HG03095 (cell line): ENCODE data around the gene NFYC.

ENCODE experiments used
- ATAC-seq: cut with Tn5 transposase; IDR thresholded peaks from one replicate; pipeline ENCODE4 v1.9.1; 2021; ENCODE audit warnings: moderate library complexity; ENCODE audit not compliant: unreplicated experiment

The NFYC gene

DNA sequence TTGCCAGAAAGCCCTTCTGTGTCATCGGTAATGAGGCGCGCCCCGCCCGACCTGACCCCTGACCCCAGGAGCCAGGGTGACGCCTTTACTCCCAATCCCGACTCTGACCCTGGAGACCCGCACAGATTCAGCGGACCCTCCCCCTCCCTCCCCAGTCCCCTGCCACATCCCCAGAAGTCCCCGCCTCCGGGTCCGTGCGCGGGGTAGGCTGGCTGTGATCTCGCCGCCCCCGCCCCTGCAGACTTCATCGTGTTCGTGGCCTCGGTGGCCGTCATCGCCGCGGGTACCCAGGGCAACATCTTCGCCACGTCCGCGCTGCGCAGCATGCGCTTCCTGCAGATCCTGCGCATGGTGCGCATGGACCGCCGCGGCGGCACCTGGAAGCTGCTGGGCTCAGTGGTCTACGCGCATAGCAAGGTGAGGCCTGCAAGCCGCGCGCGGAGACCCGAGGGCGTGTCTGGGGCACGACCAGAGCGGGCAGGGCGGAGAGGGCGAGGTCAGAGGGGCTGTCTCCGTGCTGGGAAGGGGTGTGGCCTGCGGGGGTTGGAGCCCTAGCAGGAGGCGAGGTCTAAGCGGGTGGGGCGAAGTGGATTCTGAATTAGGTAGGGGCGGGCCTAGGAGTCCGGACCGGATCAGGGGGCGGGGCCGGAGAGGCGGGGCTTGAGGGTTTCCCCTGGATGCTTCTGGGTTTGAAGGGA lies 126.9 kb downstream of the NFYC start:
- ATAC-seq: peak; percentile 66

- ATAC-seq: no peak
Observed at GRCh38 chr1:40819101-40819500, 127.6 kb downstream of the NFYC start.

- no peak for ATAC-seq
Observed at GRCh38 chr1:40820251-40820797, 128.8 kb downstream of the NFYC start.
